Heart right ventricle (tissue), 16 donors: ENCODE data around the gene HES6. TPM values are rescaled to one million over a fixed set of nuclear protein-coding genes. Genes with fewer than 3 reads are reported as not detected.

ENCODE experiments used
- ATAC-seq, 8 donors: fragments of 200-7000 bp; cut with Tn5 transposase; one replicate each; pipeline ENCODE4 v1.9.1; 2020; ENCODE audit warnings: mild to moderate bottlenecking in 8 of 8, moderate library complexity in 8 of 8, moderate number of reproducible peaks in 1 of 8
- DNase-seq, 2 donors: peaks; one replicate each; pipeline ENCODE4 v3.0.0-alpha.2; 2020
- H3K27ac ChIP-seq, 10 donors: fragments of 200-600 bp; sonication (generic) in 2 of 10; one replicate each; pipeline versions ENCODE4 v1.5.0 to v1.8.0; 2020 to 2022; ENCODE audit warnings: mild to moderate bottlenecking in 3 of 10
- H3K27me3 ChIP-seq, 7 donors: fragments of 200-600 bp; one replicate each; pipeline ENCODE4 v1.8.0; 2021 to 2022; ENCODE audit warnings: mild to moderate bottlenecking in 2 of 7
- H3K36me3 ChIP-seq, 9 donors: fragments of 200-600 bp; sonication (generic) in 1 of 9; one replicate each; pipeline versions ENCODE4 v1.5.0 to v1.8.0; 2020 to 2022; ENCODE audit warnings: mild to moderate bottlenecking in 2 of 9
- H3K4me1 ChIP-seq, 9 donors: fragments of 200-600 bp; sonication (generic) in 1 of 9; one replicate each; pipeline versions ENCODE4 v1.5.0 to v1.8.0; 2020 to 2022; ENCODE audit warnings: mild to moderate bottlenecking in 4 of 9
- H3K4me3 ChIP-seq, 10 donors: fragments of 200-600 bp; sonication (generic) in 2 of 10; one replicate each; pipeline versions ENCODE4 v1.5.0 to v1.8.0; 2020 to 2022; ENCODE audit warnings: mild to moderate bottlenecking in 7 of 10, moderate library complexity in 2 of 10
- H3K9me3 ChIP-seq, 11 donors: fragments of 200-600 bp in 10 of 11; sonication (generic) in 2 of 11; one replicate each; pipeline versions ENCODE4 v1.5.0 to v1.8.0; 2013 to 2022; ENCODE audit warnings: mild to moderate bottlenecking in 2 of 11, control low read depth in 1 of 11, moderate library complexity in 1 of 11
- WGBS, 2 donors: extraction: QIAGEN DNeasy Blood & Tissue Kit; methylation state at CpG; one replicate each; pipeline ENCODE4 v1.1.7; 2013; ENCODE audit warnings: inconsistent platforms in 1 of 2; 5-methylcytosine and 5-hydroxymethylcytosine counted together
- intact Hi-C, 10 donors: fragments of 100-400 bp; cut with DNase I; formaldehyde crosslinking; loops; one replicate each; pipeline versions ENCODE4 v1.11.1 to v1.14.2; 2022
- polyA plus RNA-seq, 2 donors: library from polyadenylated mRNA; stranded (reverse); fragments of 200-250 nt; gene quantifications; one replicate each; pipeline ENCODE4 v1.2.3, GENCODE V29; 2013
- total RNA-seq, 10 donors: library from RNA; stranded (reverse); fragmentation: NEBNext Ultra II Directional in 3 of 10; extraction: Animal tissue kit (Norgen Biotek cat#: 25700) in 3 of 10; gene quantifications; one replicate each; pipeline versions ENCODE4 v1.2.1 to v1.2.4, GENCODE V29; 2021 to 2023
- TF ChIP-seq, protein P1 (sequence below), 9 donors: fragments of 200-600 bp; sonication (generic) in 2 of 9; IDR thresholded peaks; one replicate each; pipeline versions ENCODE4 v1.5.0 to v1.8.0; 2021 to 2022; ENCODE audit warnings: antibody characterized with exemption in 9 of 9, mild to moderate bottlenecking in 5 of 9, moderate library complexity in 1 of 9
- donor health status: Arrhythmogenic right ventricular cardiomyopathy.
- donor health status: ischemic (EF 13 %, LVEDD 7.1; RV severe dilation, severe dysfunction).
- donor health status: healthy with polysubstance abuse.
- donor health status: DM: no; HTN: yes; CAD: no.
- donor health status: DM: no; HTN: no; CAD: no.
- donor health status: ischemic (EF 25% LVEDD 6.9; RV normal size, moderate dysfunction).
- donor health status: ischemic (EF 25% LVEDD 5.7; RV mildly dilated, moderate dysfunction).
- donor health status: healthy.
- donor health status: DM: yes; HTN: yes; CAD: no.
- donor health status: Ischemic cardiomyopathy.
- donor health status: ischemic (EF 35%, LVEDD 5.7; RV mildly dilated, moderate dysfunction).
- donor health status: nonischemic (EF 11% LVEDD 7.7; RV severe dilation, severe dysfunction).
- donor health status: DM: yes; HTN: yes; CAD: no.
- donor health status: PGD.
- donor health status: ischemic (EF 29% LVEDD 5.4; RV normal size, mild dysfunction).
- donor health status: nonischemic (EF 23%, LVEDD 6.1; RV moderate dilation, normal function).

Gene HES6
- total and polyA plus RNA-seq, 12 donors = 1.1 to 6.9 (median 2.1) TPM

DNA sequence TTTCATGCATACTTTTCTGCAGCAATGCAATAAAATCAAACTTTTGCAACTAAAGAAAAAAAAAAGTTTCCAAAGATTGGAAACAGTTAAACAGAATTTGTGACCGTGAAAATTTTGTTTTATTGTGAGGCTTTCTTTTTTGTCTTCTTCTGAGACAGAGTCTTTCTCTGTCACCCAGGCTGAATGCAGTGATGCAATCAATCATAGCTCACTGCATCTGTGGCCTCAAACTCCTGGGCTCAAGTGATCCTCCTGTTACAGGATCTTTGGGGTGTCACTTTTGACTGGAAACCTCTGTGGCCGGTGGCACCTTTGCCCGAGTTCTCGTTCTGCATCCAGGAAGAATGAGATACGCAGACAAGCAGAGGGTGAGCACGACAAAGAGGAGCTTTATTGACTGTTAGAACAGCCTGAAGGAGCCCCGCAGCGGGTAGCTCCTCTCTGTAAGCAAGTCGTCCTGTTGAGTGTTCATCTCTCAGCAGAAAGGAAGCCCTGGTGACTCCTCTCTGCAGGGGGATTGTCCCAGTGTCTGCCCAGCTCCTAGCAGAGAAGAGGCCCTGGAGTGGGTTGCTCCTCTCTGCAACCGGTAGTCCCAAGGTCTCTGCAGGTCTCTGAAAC lies 19.5 kb downstream of the HES6 start:
- Histone ChIP-seq H3K9me3 (no peaks in the 10 kb centered on the region), H3K27ac (no peak overlapping the region), H3K4me3 (peak overlapping the region in 1 of 10 donors; percentile 24), H3K27me3 (no peaks in the 10 kb centered on the region), H3K36me3 (no peaks in the 10 kb centered on the region), H3K4me1 (peaks cover 0 to 6% (median 0%) of the 10 kb centered on the region in 9 donors)
- WGBS, 2 donors = 76 to 79% methylated on average over 10 of the region's 10 CpGs
- DNase-seq = no peak
- no peak for ATAC-seq
- TF ChIP-seq, protein P1, sequence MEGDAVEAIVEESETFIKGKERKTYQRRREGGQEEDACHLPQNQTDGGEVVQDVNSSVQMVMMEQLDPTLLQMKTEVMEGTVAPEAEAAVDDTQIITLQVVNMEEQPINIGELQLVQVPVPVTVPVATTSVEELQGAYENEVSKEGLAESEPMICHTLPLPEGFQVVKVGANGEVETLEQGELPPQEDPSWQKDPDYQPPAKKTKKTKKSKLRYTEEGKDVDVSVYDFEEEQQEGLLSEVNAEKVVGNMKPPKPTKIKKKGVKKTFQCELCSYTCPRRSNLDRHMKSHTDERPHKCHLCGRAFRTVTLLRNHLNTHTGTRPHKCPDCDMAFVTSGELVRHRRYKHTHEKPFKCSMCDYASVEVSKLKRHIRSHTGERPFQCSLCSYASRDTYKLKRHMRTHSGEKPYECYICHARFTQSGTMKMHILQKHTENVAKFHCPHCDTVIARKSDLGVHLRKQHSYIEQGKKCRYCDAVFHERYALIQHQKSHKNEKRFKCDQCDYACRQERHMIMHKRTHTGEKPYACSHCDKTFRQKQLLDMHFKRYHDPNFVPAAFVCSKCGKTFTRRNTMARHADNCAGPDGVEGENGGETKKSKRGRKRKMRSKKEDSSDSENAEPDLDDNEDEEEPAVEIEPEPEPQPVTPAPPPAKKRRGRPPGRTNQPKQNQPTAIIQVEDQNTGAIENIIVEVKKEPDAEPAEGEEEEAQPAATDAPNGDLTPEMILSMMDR (IDR thresholded peaks at IDR 0.05) = no peak
- intact Hi-C loops = no loop called here

DNA sequence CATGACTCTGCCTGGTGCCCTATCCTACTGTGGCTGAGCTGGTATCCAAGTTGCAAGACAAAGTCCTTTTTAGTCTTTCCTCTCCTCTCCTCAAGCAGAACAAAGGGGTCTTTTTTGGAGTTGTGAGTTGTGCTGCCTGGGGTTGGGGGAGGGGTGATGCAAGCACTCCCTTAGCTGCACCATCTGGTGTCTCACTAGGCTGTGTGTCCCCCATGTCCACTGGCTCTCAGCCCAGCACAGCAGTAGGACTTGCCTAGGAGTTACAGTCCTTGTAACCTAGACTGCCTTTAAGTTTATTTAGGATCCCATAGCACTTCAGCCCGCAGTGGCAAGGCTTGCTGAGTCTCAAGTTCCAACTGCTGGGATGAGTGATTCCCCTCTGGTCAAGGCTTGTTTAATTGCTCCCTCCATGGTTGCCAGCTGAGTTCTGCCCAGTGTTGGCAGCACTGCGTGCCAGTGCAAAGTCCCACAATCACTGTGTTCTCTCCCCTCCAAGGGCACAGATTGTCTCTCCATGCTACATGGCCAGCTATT lies 23.1 kb downstream of the HES6 start:
- ATAC-seq (peak in 7 of 8 donors; percentile 56 to 95 (median 78)), DNase-seq (no peak)
- Histone ChIP-seq H3K9me3 (peaks cover 0 to 4% (median 0%) of the 10 kb centered on the region in 11 donors), H3K36me3 (no peaks in the 10 kb centered on the region), H3K4me1 (peaks cover 0 to 6% (median 0%) of the 10 kb centered on the region in 9 donors), H3K4me3 (no peak overlapping the region), H3K27ac (peak overlapping the region in 5 of 10 donors; percentile 14 to 44 (median 31)), H3K27me3 (peaks cover 0 to 7% (median 0%) of the 10 kb centered on the region in 7 donors)
- 72 to 75% methylated on average over 2 of the region's 2 CpGs for WGBS, 2 donors
- intact Hi-C loops = loop anchor here in 1 of 10 donors (1.0 kb wide), 1 partner anchor 49 kb away; no protein-coding TSS in a partner anchor
- TF ChIP-seq, protein P1 (IDR thresholded peaks at IDR 0.05) = no peak

DNA sequence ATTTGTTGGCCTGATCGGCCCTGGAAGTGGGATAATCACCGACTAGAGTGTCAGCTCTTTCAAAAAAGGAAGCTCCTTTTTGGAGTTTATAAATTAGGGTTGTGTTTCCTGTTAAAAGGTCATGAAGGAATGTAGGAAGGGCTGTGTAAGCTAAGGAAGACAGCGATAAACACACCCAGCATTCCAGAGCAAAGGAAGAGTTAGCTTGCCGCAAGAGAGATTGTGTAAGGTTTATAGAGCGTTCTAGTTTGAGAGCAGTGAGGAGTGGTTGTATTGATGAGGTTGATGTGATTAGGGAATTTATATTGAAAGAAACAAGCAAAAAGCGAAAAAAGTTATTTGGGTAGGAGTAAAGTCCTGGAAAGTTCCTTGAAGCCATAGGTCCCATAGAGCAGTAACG lies 32.8 kb downstream of the HES6 start:
- Histone ChIP-seq H3K9me3 (no peaks in the 10 kb centered on the region), H3K27me3 (no peaks in the 10 kb centered on the region), H3K27ac (no peak overlapping the region), H3K36me3 (no peaks in the 10 kb centered on the region), H3K4me3 (no peak overlapping the region), H3K4me1 (peaks cover under 1 to 15% (median 10%) of the 10 kb centered on the region in 9 donors)
- intact Hi-C loops = no loop called here
- 73 to 83% methylated on average over 7 of the region's 7 CpGs for WGBS, 2 donors
- ATAC-seq (no peak), DNase-seq (no peak)
- TF ChIP-seq, protein P1 (IDR thresholded peaks at IDR 0.05) = no peak

DNA sequence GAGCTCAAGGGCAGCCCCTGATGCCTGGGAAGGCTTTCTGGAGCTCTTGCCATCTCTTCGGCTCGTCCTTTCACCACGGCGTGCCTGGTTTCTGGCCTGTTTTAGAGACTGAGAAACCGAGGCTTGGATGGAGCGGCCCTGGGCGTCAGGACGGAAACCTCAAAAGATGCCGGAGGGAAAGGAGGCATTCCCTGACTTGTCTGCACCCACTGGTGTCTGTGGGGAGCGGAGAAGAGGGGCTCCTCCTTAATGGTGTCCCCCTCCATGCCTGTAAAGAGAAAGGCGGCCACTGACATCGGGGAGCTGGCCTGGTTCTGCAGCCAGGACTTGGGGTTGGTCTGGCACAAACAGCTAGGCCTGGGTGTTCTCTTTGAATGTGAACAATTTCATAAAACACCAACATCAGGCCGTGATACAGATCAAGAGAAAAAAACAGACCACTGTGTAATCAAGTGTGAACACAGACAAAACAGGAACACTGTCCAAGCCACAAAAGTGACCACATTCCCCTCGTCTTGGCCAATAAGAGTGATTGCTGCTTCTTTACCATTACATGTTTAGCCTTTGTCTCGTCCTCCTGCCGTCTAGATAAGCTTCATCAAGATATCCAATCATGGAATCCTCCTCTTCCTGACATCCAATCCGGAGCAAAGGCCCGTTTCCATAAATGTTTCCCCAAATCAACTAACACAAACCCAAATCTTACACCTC lies 35.7 kb downstream of the HES6 start:
- H3K27me3 ChIP-seq = no peaks in the 10 kb centered on the region
- ATAC-seq (peak in 5 of 8 donors; percentile 1 to 33 (median 10)), DNase-seq (no peak)
- WGBS, 2 donors = 60 to 61% methylated on average over 18 of the region's 18 CpGs
- peaks cover 9 to 41% (median 29%) of the 10 kb centered on the region in 9 donors for H3K4me1 ChIP-seq
- intact Hi-C loops = no loop called here
- no peaks in the 10 kb centered on the region for H3K36me3 ChIP-seq
- H3K9me3 ChIP-seq = no peaks in the 10 kb centered on the region
- TF ChIP-seq, protein P1 (IDR thresholded peaks at IDR 0.05) = no peak
- peak overlapping the region in 9 of 10 donors; percentile 31 to 81 (median 71) for H3K4me3 ChIP-seq
- peak overlapping the region; percentile 9 to 99 (median 92) for H3K27ac ChIP-seq
